Prostate gland (tissue), 2 donors: ENCODE measurements around the gene MAP3K8. TPM values are rescaled to one million over a fixed set of nuclear protein-coding genes. Genes with fewer than 3 reads are reported as not detected.

Experiments used
- DNase-seq: peaks from one replicate; pipeline ENCODE4 v3.0.0-alpha.2; 2019; ENCODE audit warnings: low spot score
- H3K27ac ChIP-seq, 2 donors: fragments of 200-600 bp; sonication (generic); 2 replicates each; pipeline ENCODE4 v1.5.1; 2017 to 2019
- H3K27me3 ChIP-seq: fragments of 200-600 bp; sonication (generic); replicated peaks from 2 replicates; pipeline ENCODE4 v1.5.1; 2019; ENCODE audit not compliant: insufficient read depth
- H3K36me3 ChIP-seq, 2 donors: fragments of 200-600 bp; sonication (generic); 1 replicate in 1 of 2; 2 replicates in 1 of 2; pipeline versions ENCODE4 v1.5.1 to v1.8.1; 2017 to 2019
- H3K4me1 ChIP-seq: fragments of 200-600 bp; sonication (generic); replicated peaks from 2 replicates; pipeline ENCODE4 v1.5.1; 2019
- H3K4me3 ChIP-seq, 2 donors: fragments of 200-600 bp; sonication (generic); 2 replicates each; pipeline ENCODE4 v1.5.1; 2017 to 2019
- H3K9me3 ChIP-seq: fragments of 200-600 bp; sonication (generic); 2 replicates; pipeline ENCODE4 v1.5.1; 2017
- CTCF ChIP-seq, 4 experiments: fragments of 200-600 bp in 2 of 4; fragments of 450-650 bp in 2 of 4; sonication (generic) in 2 of 4; IDR thresholded peaks; 1 replicate in 3 of 4; 2 replicates in 1 of 4; pipeline ENCODE4 v1.5.1; 2016 to 2019; ENCODE audit warnings: antibody characterized with exemption in 4 of 4, mild to moderate bottlenecking in 2 of 4, moderate library complexity in 2 of 4
- POLR2A ChIP-seq: fragments of 450-650 bp; IDR thresholded peaks from one replicate; pipeline ENCODE4 v1.6.1; 2016; ENCODE audit warnings: antibody characterized with exemption, mild to moderate bottlenecking
- POLR2AphosphoS5 ChIP-seq: sonication (generic); formaldehyde crosslinking; IDR thresholded peaks from one replicate; pipeline ENCODE4 v1.6.1; 2017; ENCODE audit warnings: antibody characterized with exemption
- WGBS: methylation state at CpG from one replicate; pipeline ENCODE4 v1.1.5; 2018; 5-methylcytosine and 5-hydroxymethylcytosine counted together
- intact Hi-C: fragments of 100-400 bp; cut with DNase I; formaldehyde crosslinking; loops from one replicate; pipeline ENCODE4 v1.14.2; 2022
- total RNA-seq, 2 donors: library from RNA; depleted of rRNA; stranded (reverse); fragments of >200 nt; gene quantifications; one replicate each; pipeline ENCODE4 v1.1.0, GENCODE V29; 2016

Gene MAP3K8
- total RNA-seq, 2 donors from 2014 or later, result 4.7 to 12.2 TPM

GRCh38 chr10:30436671-30437030 is 2.7 kb downstream of the MAP3K8 start:
- Histone ChIP-seq H3K4me1 (no peaks in the 10 kb centered on the region), H3K9me3 (no peaks in the 10 kb centered on the region), H3K4me3 (no peak overlapping the region), H3K36me3 (no peaks in the 10 kb centered on the region), H3K27ac (peak overlapping the region in 1 of 2 donors; percentile 96), H3K27me3 (no peaks in the 10 kb centered on the region)
- DNase-seq, result no peak
- WGBS, result 9% methylated on average over 3 of the region's 3 CpGs
- no peak for TF ChIP-seq POLR2A
- TF ChIP-seq POLR2AphosphoS5, result no peak
- TF ChIP-seq CTCF (IDR thresholded peaks at IDR 0.05), result no peak
- intact Hi-C loops, result no loop called here

GRCh38 chr10:30437031-30437841 is 3.3 kb downstream of the MAP3K8 start:
- Histone ChIP-seq H3K9me3 (no peaks in the 10 kb centered on the region), H3K27ac (peak overlapping the region in 1 of 2 donors; percentile 96), H3K27me3 (no peaks in the 10 kb centered on the region), H3K4me3 (no peak overlapping the region), H3K4me1 (no peaks in the 10 kb centered on the region), H3K36me3 (no peaks in the 10 kb centered on the region)
- no peak for TF ChIP-seq CTCF (IDR thresholded peaks at IDR 0.05)
- TF ChIP-seq POLR2AphosphoS5, result no peak
- TF ChIP-seq POLR2A, result no peak
- intact Hi-C loops, result no loop called here
- no peak for DNase-seq
- 23% methylated on average over 13 of the region's 13 CpGs for WGBS

- 31% methylated on average over 5 of the region's 5 CpGs for WGBS
- no peak for DNase-seq
- intact Hi-C loops, result loop anchor here (1.0 kb wide), 1 partner anchor 14 kb away; no protein-coding TSS in a partner anchor
- no peak for TF ChIP-seq POLR2A
- TF ChIP-seq CTCF (IDR thresholded peaks at IDR 0.05), result no peak
- TF ChIP-seq POLR2AphosphoS5, result no peak
- Histone ChIP-seq H3K27ac (peak overlapping the region in 1 of 2 donors; percentile 96), H3K36me3 (no peaks in the 10 kb centered on the region), H3K4me1 (no peaks in the 10 kb centered on the region), H3K9me3 (no peaks in the 10 kb centered on the region), H3K27me3 (no peaks in the 10 kb centered on the region), H3K4me3 (no peak overlapping the region)
Measured at GRCh38 chr10:30438021-30438850, 4.3 kb downstream of the MAP3K8 start.

- WGBS, result 90% methylated on average over 3 of the region's 3 CpGs
- intact Hi-C loops, result no loop called here
- Histone ChIP-seq H3K36me3 (no peaks in the 10 kb centered on the region), H3K4me1 (no peaks in the 10 kb centered on the region), H3K4me3 (no peak overlapping the region), H3K27me3 (no peaks in the 10 kb centered on the region), H3K27ac (no peak overlapping the region), H3K9me3 (no peaks in the 10 kb centered on the region)
- DNase-seq, result no peak
- no peak for TF ChIP-seq POLR2AphosphoS5
- no peak for TF ChIP-seq POLR2A
- no peak for TF ChIP-seq CTCF (IDR thresholded peaks at IDR 0.05)
Measured at GRCh38 chr10:30439931-30440330, 5.9 kb downstream of the MAP3K8 start.
